Activated CD8-positive, alpha-beta memory T cell treated with anti-CD3 and anti-CD28 coated beads, Interleukin-2, amount 50 U/mL, for 1 hour (primary cell): ENCODE data around the gene FGF19.

Experiments
- DNase-seq: peaks from one replicate; pipeline ENCODE4 v3.0.0-alpha.2; 2020; ENCODE audit errors: extremely low read depth

The FGF19 gene

GRCh38 chr11:69718147-69718546 lies 14.3 kb upstream of the FGF19 start:
- no peak for DNase-seq

GRCh38 chr11:69716891-69717747 lies 13.3 kb upstream of the FGF19 start:
- no peak for DNase-seq

- DNase-seq = no peak
These were observed 12.3 kb upstream of the FGF19 start for GRCh38 chr11:69716099-69716498.

GRCh38 chr11:69715446-69715845 lies 11.6 kb upstream of the FGF19 start:
- DNase-seq = no peak

GRCh38 chr11:69711822-69712801 lies 8.3 kb upstream of the FGF19 start:
- no peak for DNase-seq

- no peak for DNase-seq
These were observed 5.0 kb upstream of the FGF19 start for GRCh38 chr11:69708736-69709401.

- DNase-seq = no peak
These were observed 3.4 kb upstream of the FGF19 start for GRCh38 chr11:69707176-69707575.

- DNase-seq = no peak
These were observed 2.3 kb upstream of the FGF19 start for GRCh38 chr11:69705901-69706787.

- no peak for DNase-seq
These were observed 1.6 kb upstream of the FGF19 start for GRCh38 chr11:69705351-69705811.

GRCh38 chr11:69704508-69705253 lies 859 bp upstream of the FGF19 start:
- DNase-seq = no peak

- no peak for DNase-seq
These were observed 412 bp downstream of the FGF19 start for GRCh38 chr11:69703453-69703767.

- no peak for DNase-seq
These were observed 911 bp downstream of the FGF19 start for GRCh38 chr11:69702769-69703452.

- no peak for DNase-seq
These were observed 1.6 kb downstream of the FGF19 start for GRCh38 chr11:69702239-69702691.

- no peak for DNase-seq
These were observed 3.3 kb downstream of the FGF19 start for GRCh38 chr11:69700278-69701140.

- no peak for DNase-seq
These were observed 4.6 kb downstream of the FGF19 start for GRCh38 chr11:69699213-69699612.

GRCh38 chr11:69698362-69698761 lies 5.5 kb downstream of the FGF19 start:
- no peak for DNase-seq

- DNase-seq = no peak
These were observed 6.0 kb downstream of the FGF19 start for GRCh38 chr11:69697861-69698260.

GRCh38 chr11:69697469-69697843 lies 6.4 kb downstream of the FGF19 start:
- no peak for DNase-seq
